Stimulated activated CD4-positive, alpha-beta T cell treated with anti-CD3 and anti-CD28 coated beads, TNF-alpha, amount 100 ng/mL, for 4 hours (primary cell): ENCODE measurements around the gene C17orf100.
"Not testable (repeated sequence)": the region's sequence is repeated elsewhere in the genome, so short reads cannot be mapped to it uniquely, and the experiment has no call there.

ENCODE experiments used
- DNase-seq, 3 experiments: peaks; one replicate each; pipeline ENCODE4 v3.0.0-alpha.2; 2020; ENCODE audit warnings: low read depth in 3 of 3

The C17orf100 gene

DNA sequence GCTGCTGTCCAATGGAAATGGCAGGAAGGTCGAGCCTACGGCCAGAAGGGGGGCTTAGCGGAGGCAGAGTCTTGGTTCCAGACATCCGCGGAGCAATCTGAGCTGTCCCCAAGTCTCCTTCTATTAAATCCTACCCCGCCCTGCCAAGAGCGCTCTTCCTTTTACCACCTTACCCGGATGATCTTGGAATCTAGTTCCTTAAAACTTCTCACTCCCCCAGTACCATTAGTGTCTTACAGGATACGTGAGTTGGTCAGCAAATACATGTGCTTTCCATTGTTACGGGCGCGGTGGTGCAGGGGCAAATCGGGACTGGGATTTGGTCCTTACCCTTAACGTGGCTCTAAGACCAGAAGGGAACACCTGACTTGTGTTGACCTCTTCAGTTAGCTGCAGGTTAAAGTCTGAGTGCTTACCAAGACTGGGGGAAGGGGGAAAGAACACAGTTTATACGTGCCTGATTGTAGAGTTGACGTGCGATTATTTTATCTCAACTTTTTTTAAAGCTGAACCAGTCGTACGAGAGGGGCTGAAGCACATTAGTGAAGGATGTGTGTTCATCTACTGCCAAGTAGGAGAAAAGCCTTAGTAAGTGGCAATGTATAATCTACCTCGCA, 10.2 kb upstream of the C17orf100 start:
- no peak for DNase-seq

GRCh38 chr17:6642592-6642991, 9.0 kb upstream of the C17orf100 start:
- no peak for DNase-seq

- no peak for DNase-seq
Observed at GRCh38 chr17:6643451-6644125, 8.0 kb upstream of the C17orf100 start.

- DNase-seq = no peak
Observed at GRCh38 chr17:6648181-6648580, 3.4 kb upstream of the C17orf100 start.

DNA sequence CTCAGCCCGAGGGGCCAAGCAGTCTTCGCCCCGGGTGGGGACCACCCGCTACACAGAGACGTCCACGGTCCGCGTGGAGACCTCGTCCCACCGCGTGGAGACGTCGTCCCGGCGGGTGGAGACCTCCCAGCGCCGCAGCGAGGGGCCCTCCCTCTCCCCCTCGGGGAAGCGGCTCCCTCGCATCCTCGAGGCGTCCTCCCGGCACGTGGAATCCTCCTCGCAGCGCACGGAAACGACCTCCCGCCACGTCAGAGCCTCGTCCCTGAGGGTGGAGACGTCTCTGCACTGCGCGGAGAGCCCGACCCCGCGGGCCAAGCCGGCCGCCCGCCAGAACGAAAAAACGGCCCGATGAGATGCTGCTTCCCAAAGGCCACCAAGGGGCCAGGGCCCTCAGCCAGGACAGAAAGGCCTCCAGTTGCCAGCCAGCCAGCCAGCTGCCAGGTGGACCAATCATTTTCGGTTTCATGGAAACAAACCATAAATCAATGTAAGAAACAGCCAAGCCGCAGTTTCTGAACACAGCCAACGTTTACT, 424 bp downstream of the C17orf100 start:
- DNase-seq = no peak

DNA sequence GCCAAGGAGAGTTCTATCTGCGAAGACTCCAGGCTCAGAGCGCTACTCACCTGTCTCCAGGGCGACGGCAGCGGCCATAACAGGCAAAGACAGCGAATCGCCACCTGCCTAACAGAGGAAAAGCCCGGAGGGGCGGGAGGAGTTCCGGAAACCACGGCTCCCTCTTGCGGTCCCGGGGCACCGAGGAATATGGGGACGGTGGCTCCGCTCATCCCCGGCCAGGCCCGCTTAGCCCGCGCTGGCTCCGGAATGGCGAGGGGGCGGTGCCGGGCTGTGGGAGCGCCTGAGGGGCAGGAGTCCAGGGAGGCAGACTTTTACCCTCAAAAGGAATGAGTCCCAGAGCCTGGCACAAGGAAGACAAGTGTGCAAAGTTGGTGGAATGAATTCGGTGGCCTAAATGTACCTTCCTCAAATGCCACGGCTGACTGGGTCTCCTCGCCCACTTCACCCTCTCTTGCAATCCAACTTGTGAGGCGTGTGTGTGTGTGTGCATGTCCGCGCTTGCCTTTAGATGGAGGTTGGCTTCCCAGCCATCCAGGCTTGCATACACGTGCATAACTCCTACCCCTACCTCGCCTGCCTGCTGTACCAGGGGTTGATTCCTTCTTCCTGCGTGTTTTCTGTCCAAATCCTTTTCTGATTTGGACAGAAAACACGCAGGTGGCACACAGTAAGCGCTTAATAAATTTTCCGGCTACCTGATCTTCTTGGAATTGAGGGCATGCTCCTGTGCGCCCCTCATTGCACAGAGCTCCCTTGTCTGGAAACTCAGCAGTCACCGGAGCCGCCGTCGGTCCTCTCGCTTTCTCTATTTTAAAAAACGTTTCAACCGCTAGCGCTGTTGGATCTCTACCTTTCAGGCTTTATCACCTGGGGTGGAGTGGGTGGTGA, 3.5 kb downstream of the C17orf100 start:
- no peak for DNase-seq

GRCh38 chr17:6655732-6656361, 4.3 kb downstream of the C17orf100 start:
- not testable (repeated sequence) for DNase-seq

DNA sequence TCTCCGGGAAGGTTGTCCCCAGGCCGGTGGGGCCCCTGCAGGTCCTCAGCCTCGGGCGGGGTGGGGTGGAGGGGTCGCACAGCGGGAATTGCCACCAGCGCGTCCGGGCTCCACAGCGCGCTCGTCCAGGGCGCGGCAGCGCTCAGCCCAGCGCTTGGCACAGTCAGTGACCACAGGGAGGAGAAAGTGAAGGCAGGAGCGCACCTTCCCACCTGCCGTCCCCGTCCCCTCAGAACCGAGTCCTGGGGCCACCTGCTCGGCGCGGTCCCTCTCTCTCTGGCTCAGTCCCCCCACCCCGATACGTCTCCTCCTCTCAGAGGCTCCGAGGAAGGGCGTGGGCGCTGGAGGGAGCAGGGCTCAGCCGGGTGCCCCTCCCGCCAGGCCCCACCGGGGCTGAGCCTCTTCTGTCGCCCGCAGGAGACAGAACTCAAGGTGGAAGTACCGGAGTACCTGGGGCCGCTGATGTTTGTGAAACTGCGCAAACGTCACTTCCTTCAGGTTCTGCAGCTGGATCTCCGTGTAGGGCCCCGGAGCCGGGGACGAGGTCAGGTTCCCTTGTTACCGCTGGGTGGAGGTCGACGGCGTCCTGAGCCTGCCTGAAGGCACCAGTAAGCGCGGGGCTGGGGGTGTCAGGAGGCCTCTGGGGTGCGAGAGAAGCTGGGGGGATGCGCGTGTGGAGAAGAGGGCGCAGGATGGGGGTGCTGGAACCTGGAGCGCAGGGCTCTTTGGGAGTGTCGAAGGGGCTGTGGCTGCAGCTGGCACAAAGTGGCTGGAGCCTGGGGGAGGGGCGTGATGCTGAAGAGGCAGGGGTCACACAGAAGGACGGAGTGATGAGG, 5.5 kb downstream of the C17orf100 start:
- not testable (repeated sequence) for DNase-seq

GRCh38 chr17:6657633-6658287, 6.2 kb downstream of the C17orf100 start:
- DNase-seq = no peak

DNA sequence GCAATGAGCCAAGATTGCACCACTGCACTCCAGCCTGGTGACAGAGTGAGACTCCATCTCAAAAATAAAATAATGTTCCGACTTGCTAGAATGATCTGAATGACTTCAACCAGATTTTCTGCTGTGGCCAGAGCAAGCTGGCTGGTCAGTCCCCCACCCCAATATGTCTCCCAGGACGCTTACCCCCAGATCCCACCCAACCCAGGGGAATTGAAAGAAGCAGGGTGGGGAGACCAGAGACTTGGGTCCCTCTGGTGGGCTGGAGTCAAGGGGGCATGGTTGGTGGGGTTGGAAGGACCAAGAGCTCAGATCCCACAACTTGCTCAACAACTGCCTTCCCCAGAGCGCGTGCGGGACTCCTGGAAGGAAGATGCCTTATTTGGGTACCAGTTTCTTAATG, 6.8 kb downstream of the C17orf100 start:
- not testable (repeated sequence) for DNase-seq

DNA sequence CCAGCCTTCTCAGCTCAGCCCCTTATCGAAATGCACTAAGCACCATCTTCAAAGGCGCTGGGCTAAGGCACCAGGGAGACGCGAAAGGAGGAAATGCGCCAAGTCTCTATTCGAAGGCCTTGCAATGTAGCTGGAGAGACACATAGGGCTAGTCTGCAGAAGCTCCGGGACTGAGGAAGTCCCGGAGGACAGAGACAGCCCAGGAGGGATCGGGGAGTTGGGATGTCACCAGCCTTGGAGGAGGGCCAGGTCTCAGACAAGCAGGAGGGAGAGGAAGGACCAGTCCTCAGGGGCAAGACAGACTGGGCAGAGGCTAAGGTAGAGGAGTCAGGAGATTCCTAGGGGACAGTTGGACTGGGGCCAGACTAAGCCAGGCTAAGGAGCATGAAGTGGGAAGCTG, 8.5 kb downstream of the C17orf100 start:
- DNase-seq = no peak

GRCh38 chr17:6660805-6661463, 9.4 kb downstream of the C17orf100 start:
- no peak for DNase-seq

GRCh38 chr17:6661464-6661848, 9.9 kb downstream of the C17orf100 start:
- DNase-seq = no peak

- DNase-seq = not testable (repeated sequence)
Observed at GRCh38 chr17:6663200-6663599, 11.6 kb downstream of the C17orf100 start.

DNA sequence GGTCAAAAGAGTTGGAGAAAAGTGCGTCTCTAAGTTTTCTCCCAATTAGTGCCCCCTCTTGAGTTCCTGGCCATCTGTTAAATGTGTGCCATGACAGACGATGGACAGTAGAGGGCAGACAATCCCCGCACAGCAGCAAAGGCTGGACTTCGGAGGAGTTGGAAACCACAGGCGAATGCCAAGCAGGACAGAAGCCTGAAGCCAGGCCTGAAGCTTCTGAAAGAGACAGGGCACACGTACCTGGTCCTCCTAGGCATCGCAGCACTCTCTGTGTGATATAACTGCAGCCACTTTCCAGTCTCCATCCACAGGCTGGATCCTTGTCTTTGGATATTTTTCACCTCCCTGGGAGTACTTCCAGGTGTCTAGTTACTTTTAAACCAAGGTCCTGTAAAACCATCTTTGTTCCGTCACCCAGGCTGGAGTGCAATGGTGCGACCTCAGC, 14.5 kb downstream of the C17orf100 start:
- DNase-seq = no peak

DNA sequence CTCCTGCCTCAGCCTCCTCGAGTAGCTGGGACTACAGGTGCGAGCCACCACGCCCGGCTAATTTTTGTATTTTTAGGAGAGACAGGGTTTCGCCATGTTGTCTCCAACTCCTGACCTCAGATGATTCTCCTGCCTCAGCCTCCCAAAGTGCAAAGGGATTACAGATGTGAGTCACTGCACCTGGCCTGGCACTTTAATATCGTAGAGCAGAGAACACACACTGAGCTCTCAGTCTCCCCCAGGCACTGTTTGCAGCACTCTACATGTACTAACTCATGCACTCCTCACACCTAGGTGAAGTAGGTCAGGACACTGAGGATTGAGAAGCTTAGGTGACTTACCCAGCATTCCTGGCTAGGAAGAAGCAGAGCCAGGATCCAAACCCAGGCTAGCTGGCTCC, 15.0 kb downstream of the C17orf100 start:
- DNase-seq = no peak

- DNase-seq = no peak
Observed at GRCh38 chr17:6667516-6667915, 16.0 kb downstream of the C17orf100 start.

DNA sequence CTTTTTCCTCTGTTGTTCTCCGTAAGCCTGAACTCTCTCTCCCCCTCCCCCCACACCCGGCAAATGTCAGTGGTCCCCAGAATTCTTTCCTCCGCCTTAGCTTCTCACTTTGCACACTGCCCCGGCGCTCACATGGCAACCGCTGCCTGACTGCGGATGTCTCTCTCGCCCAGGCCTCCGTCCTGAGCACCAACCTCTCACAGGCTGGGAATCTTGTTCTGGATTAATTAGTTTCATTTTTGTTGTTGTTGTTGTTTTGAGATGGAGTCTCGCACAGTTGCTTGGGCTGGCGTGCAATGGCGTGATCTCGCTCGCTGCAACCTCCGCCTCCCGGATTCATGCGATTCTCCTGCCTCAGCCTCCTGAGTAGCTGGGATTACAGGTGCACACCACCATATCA, 16.7 kb downstream of the C17orf100 start:
- no peak for DNase-seq

- no peak for DNase-seq
Observed at GRCh38 chr17:6668727-6669425, 17.3 kb downstream of the C17orf100 start.
